PFSK-1 (cell line): ENCODE results near the gene CXXC5.

Experiments used
- POLR2AphosphoS5 ChIP-seq: IDR thresholded peaks from 2 replicates; pipeline ENCODE4 v1.6.1; 2012; ENCODE audit warnings: low read depth, mild to moderate bottlenecking, control low read depth, low read length, moderate library complexity
- REST ChIP-seq, 2 experiments: IDR thresholded peaks; 2 replicates each; pipeline versions ENCODE4 v1.6.1 to v1.8.0; 2011 to 2012; ENCODE audit warnings: low read depth in 2 of 2, low read length in 2 of 2, control low read depth in 1 of 2, inconsistent platforms in 1 of 2, mild to moderate bottlenecking in 1 of 2, moderate library complexity in 1 of 2; ENCODE audit not compliant: insufficient read depth in 1 of 2
- TAF1 ChIP-seq: IDR thresholded peaks from 2 replicates; pipeline ENCODE4 v1.6.1; 2012; ENCODE audit warnings: low read length, control low read depth, borderline replicate concordance; ENCODE audit not compliant: insufficient read depth

- no peak for TF ChIP-seq TAF1
- no peak for TF ChIP-seq REST (IDR thresholded peaks at IDR 0.05; ENCODE audit: insufficient read depth in 1 of 2, low read depth in 2 of 2, low read length in 2 of 2)
- TF ChIP-seq POLR2AphosphoS5, result no peak
These were observed 30.9 kb downstream of the CXXC5 start for GRCh38 chr5:139678751-139679750.
